Lower leg skin (tissue), 3 donors: ENCODE measurements around the gene RPL7A.

Source experiments
- POLR2A ChIP-seq, 2 donors: fragments of 450-650 bp; IDR thresholded peaks; one replicate each; pipeline ENCODE4 v1.6.1; 2016 to 2017; ENCODE audit warnings: antibody characterized with exemption in 2 of 2, mild to moderate bottlenecking in 1 of 2, moderate library complexity in 1 of 2
- TF ChIP-seq, protein P1 (sequence below), 3 donors: fragments of 450-650 bp; IDR thresholded peaks; one replicate each; pipeline ENCODE4 v1.5.1; 2016; ENCODE audit warnings: antibody characterized with exemption in 3 of 3, mild to moderate bottlenecking in 3 of 3, moderate library complexity in 2 of 3

DNA sequence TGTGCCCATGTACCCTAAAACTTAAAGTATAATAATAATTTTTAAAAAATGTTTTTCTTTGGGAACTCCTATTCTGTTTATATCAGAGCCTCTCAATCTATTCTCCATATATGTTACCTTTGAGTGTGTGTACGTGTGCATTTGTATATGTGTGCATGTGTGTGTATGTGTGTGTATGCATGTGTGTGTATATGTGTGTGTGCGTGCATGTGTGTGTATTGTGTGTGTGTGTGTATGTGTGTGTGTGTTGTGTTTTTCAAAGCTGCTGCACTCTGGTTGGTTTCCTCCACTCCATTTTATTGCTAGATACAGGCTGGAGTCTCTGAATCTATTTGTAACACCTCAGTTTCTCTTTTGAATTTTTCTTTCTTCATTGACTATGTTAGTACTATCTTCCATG is 32.0 kb upstream of the RPL7A start:
- TF ChIP-seq, protein P1, sequence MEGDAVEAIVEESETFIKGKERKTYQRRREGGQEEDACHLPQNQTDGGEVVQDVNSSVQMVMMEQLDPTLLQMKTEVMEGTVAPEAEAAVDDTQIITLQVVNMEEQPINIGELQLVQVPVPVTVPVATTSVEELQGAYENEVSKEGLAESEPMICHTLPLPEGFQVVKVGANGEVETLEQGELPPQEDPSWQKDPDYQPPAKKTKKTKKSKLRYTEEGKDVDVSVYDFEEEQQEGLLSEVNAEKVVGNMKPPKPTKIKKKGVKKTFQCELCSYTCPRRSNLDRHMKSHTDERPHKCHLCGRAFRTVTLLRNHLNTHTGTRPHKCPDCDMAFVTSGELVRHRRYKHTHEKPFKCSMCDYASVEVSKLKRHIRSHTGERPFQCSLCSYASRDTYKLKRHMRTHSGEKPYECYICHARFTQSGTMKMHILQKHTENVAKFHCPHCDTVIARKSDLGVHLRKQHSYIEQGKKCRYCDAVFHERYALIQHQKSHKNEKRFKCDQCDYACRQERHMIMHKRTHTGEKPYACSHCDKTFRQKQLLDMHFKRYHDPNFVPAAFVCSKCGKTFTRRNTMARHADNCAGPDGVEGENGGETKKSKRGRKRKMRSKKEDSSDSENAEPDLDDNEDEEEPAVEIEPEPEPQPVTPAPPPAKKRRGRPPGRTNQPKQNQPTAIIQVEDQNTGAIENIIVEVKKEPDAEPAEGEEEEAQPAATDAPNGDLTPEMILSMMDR (IDR thresholded peaks at IDR 0.05) = no peak
- no peak for TF ChIP-seq POLR2A (IDR thresholded peaks at IDR 0.05)
